Body of pancreas (tissue), 4 donors: ENCODE measurements around the gene ADAMTS19. TPM values are rescaled to one million over a fixed set of nuclear protein-coding genes. Genes with fewer than 3 reads are reported as not detected.

ENCODE experiments used
- ATAC-seq: fragments of 150-250 bp; one replicate; pipeline ENCODE4 v1.9.1; 2016
- DNase-seq, 4 donors: peaks; one replicate each; pipeline ENCODE4 v3.0.0-alpha.2; 2019
- H3K27ac ChIP-seq, 4 donors: fragments of 200-600 bp; sonication (generic); 1 replicate in 3 of 4; 2 replicates in 1 of 4; pipeline versions ENCODE4 v1.5.1 to v1.6.1; 2016 to 2019; ENCODE audit warnings: mild to moderate bottlenecking in 1 of 4, mixed read lengths in 1 of 4, moderate library complexity in 1 of 4
- H3K27me3 ChIP-seq, 2 donors: fragments of 200-600 bp; sonication (generic); one replicate each; pipeline ENCODE4 v1.6.0; 2016; ENCODE audit warnings: mild to moderate bottlenecking in 1 of 2
- H3K36me3 ChIP-seq, 2 donors: fragments of 200-600 bp; sonication (generic); replicated peaks in 1 of 2; 2 replicates each; pipeline ENCODE4 v1.5.1; 2016; ENCODE audit warnings: low read depth in 2 of 2; ENCODE audit not compliant: insufficient read depth in 1 of 2
- H3K4me1 ChIP-seq: fragments of 200-600 bp; sonication (generic); one replicate; pipeline ENCODE4 v1.6.0; 2016
- H3K4me3 ChIP-seq, 2 donors: fragments of 200-600 bp; sonication (generic); 1 replicate in 1 of 2; 2 replicates in 1 of 2; pipeline ENCODE4 v1.5.1; 2016 to 2019
- H3K9me3 ChIP-seq, 3 donors: fragments of 200-600 bp; sonication (generic); 1 replicate in 2 of 3; 2 replicates in 1 of 3; pipeline ENCODE4 v1.5.1; 2016
- CTCF ChIP-seq, 7 experiments: fragments of 450-650 bp in 4 of 7; fragments of 200-600 bp in 3 of 7; sonication (generic) in 3 of 7; IDR thresholded peaks; one replicate each; pipeline ENCODE4 v1.5.1; 2016 to 2019; ENCODE audit warnings: antibody characterized with exemption in 7 of 7
- POLR2A ChIP-seq, 3 donors: fragments of 450-650 bp; IDR thresholded peaks; one replicate each; pipeline ENCODE4 v1.6.1; 2016; ENCODE audit warnings: antibody characterized with exemption in 3 of 3, mild to moderate bottlenecking in 2 of 3
- WGBS, 2 donors: methylation state at CpG; one replicate each; pipeline ENCODE4 v1.1.5; 2017; 5-methylcytosine and 5-hydroxymethylcytosine counted together
- intact Hi-C: fragments of 100-400 bp; cut with DNase I; formaldehyde crosslinking; loops from one replicate; pipeline ENCODE4 v1.15.1; 2023
- total RNA-seq, 2 donors: library from RNA; depleted of rRNA; stranded (reverse); fragments of >200 nt; gene quantifications; one replicate each; pipeline ENCODE4 v1.1.0, GENCODE V29; 2016

ADAMTS19 gene
- total RNA-seq, 2 donors from 2014 or later: 0.26 to 1.3 TPM

GRCh38 chr5:129448654-129449053 is 11.4 kb upstream of the ADAMTS19 start:
- DNase-seq (no peak), ATAC-seq (no peak)
- H3K4me1 ChIP-seq: no peaks in the 10 kb centered on the region
- H3K27me3 ChIP-seq: no peaks in the 10 kb centered on the region
- H3K36me3 ChIP-seq: no peaks in the 10 kb centered on the region
- TF ChIP-seq CTCF (IDR thresholded peaks at IDR 0.05): no peak
- no peak for TF ChIP-seq POLR2A (IDR thresholded peaks at IDR 0.05)
- intact Hi-C loops: no loop called here
- 86 to 87% methylated on average over 4 of the region's 4 CpGs for WGBS, 2 donors
- H3K4me3 ChIP-seq: no peak overlapping the region
- H3K9me3 ChIP-seq: no peaks in the 10 kb centered on the region
- H3K27ac ChIP-seq: no peak overlapping the region

DNA sequence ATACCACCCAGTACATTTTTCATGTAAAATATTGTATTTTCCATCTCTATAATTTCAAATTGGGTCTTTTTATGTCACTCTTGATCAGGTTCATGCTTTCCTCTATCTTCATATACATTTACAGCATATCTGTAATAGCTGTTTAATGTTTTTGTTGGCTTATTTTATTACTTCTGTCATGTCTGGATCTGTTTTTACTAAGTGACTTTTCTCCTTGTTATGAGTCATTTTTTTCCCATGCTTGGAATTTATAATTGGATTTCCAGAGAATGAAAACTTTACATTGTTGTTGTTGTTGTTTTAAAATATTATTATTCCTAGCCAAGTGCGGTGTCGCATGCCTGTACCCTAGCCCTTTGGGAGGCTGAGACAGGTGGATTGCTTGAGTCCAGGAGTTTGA is 5.6 kb upstream of the ADAMTS19 start:
- intact Hi-C loops: no loop called here
- Histone ChIP-seq H3K4me1 (no peaks in the 10 kb centered on the region), H3K27me3 (no peaks in the 10 kb centered on the region), H3K4me3 (no peak overlapping the region), H3K36me3 (no peaks in the 10 kb centered on the region), H3K9me3 (no peaks in the 10 kb centered on the region), H3K27ac (no peak overlapping the region)
- 92 to 96% methylated on average over 2 of the region's 2 CpGs for WGBS, 2 donors
- no peak for TF ChIP-seq POLR2A (IDR thresholded peaks at IDR 0.05)
- TF ChIP-seq CTCF (IDR thresholded peaks at IDR 0.05): no peak
- DNase-seq (no peak), ATAC-seq (no peak)

- DNase-seq (no peak), ATAC-seq (no peak)
- H3K36me3 ChIP-seq: no peaks in the 10 kb centered on the region
- no peak overlapping the region for H3K4me3 ChIP-seq
- H3K27ac ChIP-seq: no peak overlapping the region
- H3K9me3 ChIP-seq: no peaks in the 10 kb centered on the region
- intact Hi-C loops: no loop called here
- TF ChIP-seq CTCF (IDR thresholded peaks at IDR 0.05): no peak
- no peak for TF ChIP-seq POLR2A (IDR thresholded peaks at IDR 0.05)
- H3K27me3 ChIP-seq: no peaks in the 10 kb centered on the region
- 51 to 59% methylated on average over 11 of the region's 11 CpGs for WGBS, 2 donors
- H3K4me1 ChIP-seq: peaks cover 5% of the 10 kb centered on the region
Measured at GRCh38 chr5:129459450-129459776, 685 bp upstream of the ADAMTS19 start.

- Histone ChIP-seq H3K9me3 (no peaks in the 10 kb centered on the region), H3K27ac (no peak overlapping the region), H3K27me3 (no peaks in the 10 kb centered on the region), H3K4me1 (peaks cover 5% of the 10 kb centered on the region), H3K4me3 (peak overlapping the region in 1 of 2 donors; percentile 37), H3K36me3 (no peaks in the 10 kb centered on the region)
- intact Hi-C loops: no loop called here
- ATAC-seq: peak; percentile 15
- no peak for TF ChIP-seq POLR2A (IDR thresholded peaks at IDR 0.05)
- TF ChIP-seq CTCF (IDR thresholded peaks at IDR 0.05): no peak
- no peak for DNase-seq
- 0 to 1% methylated on average over 9 to 10 of the region's 10 CpGs for WGBS, 2 donors
Measured at GRCh38 chr5:129460672-129460935, 506 bp downstream of the ADAMTS19 start.

DNA sequence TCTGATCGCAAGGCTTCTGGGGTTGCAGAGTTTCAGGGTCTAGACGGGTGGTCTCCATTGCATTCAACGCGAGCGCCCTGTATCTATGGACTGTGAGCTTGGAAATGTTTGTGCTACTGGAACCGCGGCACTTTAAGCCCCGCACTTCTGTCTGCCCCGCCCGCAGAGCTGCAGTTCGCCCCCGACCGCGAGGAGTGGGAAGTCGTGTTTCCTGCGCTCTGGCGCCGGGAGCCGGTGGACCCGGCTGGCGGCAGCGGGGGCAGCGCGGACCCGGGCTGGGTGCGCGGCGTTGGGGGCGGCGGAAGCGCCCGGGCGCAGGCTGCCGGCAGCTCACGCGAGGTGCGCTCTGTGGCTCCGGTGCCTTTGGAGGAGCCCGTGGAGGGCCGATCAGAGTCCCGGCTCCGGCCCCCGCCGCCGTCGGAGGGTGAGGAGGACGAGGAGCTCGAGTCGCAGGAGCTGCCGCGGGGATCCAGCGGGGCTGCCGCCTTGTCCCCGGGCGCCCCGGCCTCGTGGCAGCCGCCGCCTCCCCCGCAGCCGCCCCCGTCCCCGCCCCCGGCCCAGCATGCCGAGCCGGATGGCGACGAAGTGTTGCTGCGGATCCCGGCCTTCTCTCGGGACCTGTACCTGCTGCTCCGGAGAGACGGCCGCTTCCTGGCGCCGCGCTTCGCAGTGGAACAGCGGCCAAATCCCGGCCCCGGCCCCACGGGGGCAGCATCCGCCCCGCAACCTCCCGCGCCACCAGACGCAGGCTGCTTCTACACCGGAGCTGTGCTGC is 1.0 kb downstream of the ADAMTS19 start:
- DNase-seq (peak; percentile 50 to 57 (median 55)), ATAC-seq (peak; percentile 83)
- TF ChIP-seq CTCF (IDR thresholded peaks at IDR 0.05) (peak in 5 of 7 experiments; percentile 19 to 44 (median 36)), POLR2A (IDR thresholded peaks at IDR 0.05) (no peak)
- H3K27me3 ChIP-seq: no peaks in the 10 kb centered on the region
- peak overlapping the region; percentile 1 to 37 for H3K4me3 ChIP-seq
- 0 to 2% methylated on average over 14 to 76 of the region's 88 CpGs for WGBS, 2 donors
- no peak overlapping the region for H3K27ac ChIP-seq
- peaks cover 5% of the 10 kb centered on the region for H3K4me1 ChIP-seq
- no peaks in the 10 kb centered on the region for H3K36me3 ChIP-seq
- intact Hi-C loops: no loop called here
- H3K9me3 ChIP-seq: no peaks in the 10 kb centered on the region
